ENCODE data around the gene EPHB3. TPM values are rescaled to one million over a fixed set of nuclear protein-coding genes. Genes with fewer than 3 reads are reported as not detected.

The EPHB3 gene
- total and polyA plus RNA-seq, 10 of the 15 experiments (the other 5 are each of a cell fraction or from before 2014, with no cell fraction given) = 0.09 TPM; not detected in 9

DNA sequence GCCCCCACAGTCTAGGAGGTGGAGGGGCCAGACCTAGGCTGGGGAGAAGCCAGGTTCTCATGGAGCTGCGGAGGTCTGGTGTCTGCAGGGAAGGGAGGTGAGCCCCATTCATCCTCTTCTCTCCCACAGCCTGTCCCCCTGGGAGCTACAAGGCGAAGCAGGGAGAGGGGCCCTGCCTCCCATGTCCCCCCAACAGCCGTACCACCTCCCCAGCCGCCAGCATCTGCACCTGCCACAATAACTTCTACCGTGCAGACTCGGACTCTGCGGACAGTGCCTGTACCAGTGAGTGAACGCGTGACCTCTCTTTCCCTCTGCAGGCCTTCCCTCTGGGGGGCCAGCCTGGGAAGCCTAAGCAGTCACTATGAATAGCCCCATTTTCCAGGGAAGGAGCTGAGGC lies 14.1 kb downstream of the EPHB3 start:
- TF ChIP-seq FOXM1 (IDR thresholded peaks at IDR 0.05; ENCODE audit: low read depth, low read length) (no peak), WRNIP1 (IDR thresholded peaks at IDR 0.05; ENCODE audit: borderline replicate concordance, low read depth, low read length) (no peak), RCOR1 (conservative IDR thresholded peaks at IDR 0.05; ENCODE audit: low read depth, low read length) (no peak), CBFB (IDR thresholded peaks at IDR 0.05; ENCODE audit: low read depth) (no peak), CBX5 (IDR thresholded peaks at IDR 0.05; ENCODE audit: low read depth) (no peak), PAX5 (IDR thresholded peaks at IDR 0.05; ENCODE audit: borderline replicate concordance, low read depth, low read length) (no peak), SMAD1 (IDR thresholded peaks at IDR 0.05; ENCODE audit: low read depth, partially characterized antibody) (no peak), SMARCA5 (IDR thresholded peaks at IDR 0.05) (no peak), BRCA1 (IDR thresholded peaks at IDR 0.05; ENCODE audit: low read depth, low read length) (no peak), MEF2B (IDR thresholded peaks at IDR 0.05; ENCODE audit: partially characterized antibody, poor library complexity, severe bottlenecking) (no peak), MYB (IDR thresholded peaks at IDR 0.05; ENCODE audit: borderline replicate concordance, low read depth, low read length) (no peak), STAT1 (conservative IDR thresholded peaks at IDR 0.05) (no peak), POLR2AphosphoS5 (IDR thresholded peaks at IDR 0.05; ENCODE audit: low read length) (no peak), NFIC (IDR thresholded peaks at IDR 0.05; ENCODE audit: low read depth, low read length) (no peak), FOXK2 (IDR thresholded peaks at IDR 0.05) (no peak), STAT3 (IDR thresholded peaks at IDR 0.05; ENCODE audit: low read depth, low read length) (no peak)
- TF ChIP-seq, protein P1, sequence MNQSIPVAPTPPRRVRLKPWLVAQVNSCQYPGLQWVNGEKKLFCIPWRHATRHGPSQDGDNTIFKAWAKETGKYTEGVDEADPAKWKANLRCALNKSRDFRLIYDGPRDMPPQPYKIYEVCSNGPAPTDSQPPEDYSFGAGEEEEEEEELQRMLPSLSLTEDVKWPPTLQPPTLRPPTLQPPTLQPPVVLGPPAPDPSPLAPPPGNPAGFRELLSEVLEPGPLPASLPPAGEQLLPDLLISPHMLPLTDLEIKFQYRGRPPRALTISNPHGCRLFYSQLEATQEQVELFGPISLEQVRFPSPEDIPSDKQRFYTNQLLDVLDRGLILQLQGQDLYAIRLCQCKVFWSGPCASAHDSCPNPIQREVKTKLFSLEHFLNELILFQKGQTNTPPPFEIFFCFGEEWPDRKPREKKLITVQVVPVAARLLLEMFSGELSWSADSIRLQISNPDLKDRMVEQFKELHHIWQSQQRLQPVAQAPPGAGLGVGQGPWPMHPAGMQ (IDR thresholded peaks at IDR 0.05; ENCODE audit: borderline replicate concordance) = no peak
- TF ChIP-seq, protein P2, sequence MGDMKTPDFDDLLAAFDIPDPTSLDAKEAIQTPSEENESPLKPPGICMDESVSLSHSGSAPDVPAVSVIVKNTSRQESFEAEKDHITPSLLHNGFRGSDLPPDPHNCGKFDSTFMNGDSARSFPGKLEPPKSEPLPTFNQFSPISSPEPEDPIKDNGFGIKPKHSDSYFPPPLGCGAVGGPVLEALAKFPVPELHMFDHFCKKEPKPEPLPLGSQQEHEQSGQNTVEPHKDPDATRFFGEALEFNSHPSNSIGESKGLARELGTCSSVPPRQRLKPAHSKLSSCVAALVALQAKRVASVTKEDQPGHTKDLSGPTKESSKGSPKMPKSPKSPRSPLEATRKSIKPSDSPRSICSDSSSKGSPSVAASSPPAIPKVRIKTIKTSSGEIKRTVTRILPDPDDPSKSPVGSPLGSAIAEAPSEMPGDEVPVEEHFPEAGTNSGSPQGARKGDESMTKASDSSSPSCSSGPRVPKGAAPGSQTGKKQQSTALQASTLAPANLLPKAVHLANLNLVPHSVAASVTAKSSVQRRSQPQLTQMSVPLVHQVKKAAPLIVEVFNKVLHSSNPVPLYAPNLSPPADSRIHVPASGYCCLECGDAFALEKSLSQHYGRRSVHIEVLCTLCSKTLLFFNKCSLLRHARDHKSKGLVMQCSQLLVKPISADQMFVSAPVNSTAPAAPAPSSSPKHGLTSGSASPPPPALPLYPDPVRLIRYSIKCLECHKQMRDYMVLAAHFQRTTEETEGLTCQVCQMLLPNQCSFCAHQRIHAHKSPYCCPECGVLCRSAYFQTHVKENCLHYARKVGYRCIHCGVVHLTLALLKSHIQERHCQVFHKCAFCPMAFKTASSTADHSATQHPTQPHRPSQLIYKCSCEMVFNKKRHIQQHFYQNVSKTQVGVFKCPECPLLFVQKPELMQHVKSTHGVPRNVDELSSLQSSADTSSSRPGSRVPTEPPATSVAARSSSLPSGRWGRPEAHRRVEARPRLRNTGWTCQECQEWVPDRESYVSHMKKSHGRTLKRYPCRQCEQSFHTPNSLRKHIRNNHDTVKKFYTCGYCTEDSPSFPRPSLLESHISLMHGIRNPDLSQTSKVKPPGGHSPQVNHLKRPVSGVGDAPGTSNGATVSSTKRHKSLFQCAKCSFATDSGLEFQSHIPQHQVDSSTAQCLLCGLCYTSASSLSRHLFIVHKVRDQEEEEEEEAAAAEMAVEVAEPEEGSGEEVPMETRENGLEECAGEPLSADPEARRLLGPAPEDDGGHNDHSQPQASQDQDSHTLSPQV (IDR thresholded peaks at IDR 0.05) = no peak
- TF ChIP-seq, protein P3, sequence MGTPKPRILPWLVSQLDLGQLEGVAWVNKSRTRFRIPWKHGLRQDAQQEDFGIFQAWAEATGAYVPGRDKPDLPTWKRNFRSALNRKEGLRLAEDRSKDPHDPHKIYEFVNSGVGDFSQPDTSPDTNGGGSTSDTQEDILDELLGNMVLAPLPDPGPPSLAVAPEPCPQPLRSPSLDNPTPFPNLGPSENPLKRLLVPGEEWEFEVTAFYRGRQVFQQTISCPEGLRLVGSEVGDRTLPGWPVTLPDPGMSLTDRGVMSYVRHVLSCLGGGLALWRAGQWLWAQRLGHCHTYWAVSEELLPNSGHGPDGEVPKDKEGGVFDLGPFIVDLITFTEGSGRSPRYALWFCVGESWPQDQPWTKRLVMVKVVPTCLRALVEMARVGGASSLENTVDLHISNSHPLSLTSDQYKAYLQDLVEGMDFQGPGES (IDR thresholded peaks at IDR 0.05) = no peak
- ATAC-seq (no peak), FAIRE-seq (no peak), DNase-seq (ENCODE audit: low read depth, low spot score) (no peak)
- no peaks in the 10 kb centered on the region for H3K79me2 ChIP-seq (ENCODE audit: control insufficient read depth, insufficient read depth, low read length)
- H3K27me3 ChIP-seq (replicated peaks in 1 of 2; ENCODE audit: control insufficient read depth in 2 of 2, insufficient read depth in 2 of 2, low read length in 1 of 2) = peaks cover 0 to under 1% of the 10 kb centered on the region in 2 experiments; a peak in 1 of 4 replicates
- intact Hi-C loops (cut with micrococcal nuclease; ENCODE audit: unreplicated experiment) (no loop called here), in situ Hi-C loops (cut with MboI) (no loop called here)
- ChIA-PET SMC1A (ENCODE audit: uncharacterized antibody, unreplicated experiment) (interaction anchor here (0.6 kb wide), 1 partner anchor 33 kb away, joined by 3 read pairs; no protein-coding TSS in a partner anchor), POLR2A (no interaction called here), RAD21 (ENCODE audit: unreplicated experiment) (no interaction called here), CTCF (no interaction called here)
- H3K4me1 ChIP-seq (ENCODE audit: control insufficient read depth, insufficient read depth, low read length) = no peaks in the 10 kb centered on the region
- H2AFZ ChIP-seq (ENCODE audit: control insufficient read depth, low read depth, low read length) = no peak overlapping the region
- no peaks in the 10 kb centered on the region for H3K9me3 ChIP-seq (replicated peaks; ENCODE audit: control insufficient read depth, insufficient read depth, low read length)
- H3K4me2 ChIP-seq (ENCODE audit: control insufficient read depth, insufficient read depth) = no peak overlapping the region
- no peaks in the 10 kb centered on the region for H3K36me3 ChIP-seq (ENCODE audit: control insufficient read depth in 2 of 2, insufficient read depth in 2 of 2, low read length in 1 of 2)
- no peak overlapping the region for H3K27ac ChIP-seq (ENCODE audit: control insufficient read depth, insufficient read depth)
- H3K9ac ChIP-seq (ENCODE audit: control insufficient read depth, insufficient read depth, low read length) = no peak overlapping the region
- H4K20me1 ChIP-seq (ENCODE audit: control insufficient read depth, insufficient read depth) = no peaks in the 10 kb centered on the region
- no peak overlapping the region for H3K4me3 ChIP-seq
- 60% methylated on average over 9 of the region's 9 CpGs for WGBS (ENCODE audit: insufficient coverage, insufficient replicate concordance, low lambda C conversion rate, missing lambda C conversion rate)
- no TSS peak for BruUV-seq (replicated peaks)

Measured in GM12878 (cell line).